GM23248 (cell line): ENCODE results near the gene UBAP2.

Experiments used
- EZH2 ChIP-seq: fragments of 200-600 bp; sonication (generic); IDR thresholded peaks from 2 replicates; pipeline ENCODE4 v1.6.1; 2018; ENCODE audit warnings: antibody characterized with exemption, mild to moderate bottlenecking; ENCODE audit not compliant: insufficient read depth, poor library complexity, severe bottlenecking
- EZH2phosphoT487 ChIP-seq: fragments of 200-600 bp; sonication (generic); IDR thresholded peaks from 2 replicates; pipeline ENCODE4 v1.6.1; 2018; ENCODE audit warnings: antibody characterized with exemption, moderate library complexity, mild to moderate bottlenecking, low read depth; ENCODE audit not compliant: insufficient read depth

DNA sequence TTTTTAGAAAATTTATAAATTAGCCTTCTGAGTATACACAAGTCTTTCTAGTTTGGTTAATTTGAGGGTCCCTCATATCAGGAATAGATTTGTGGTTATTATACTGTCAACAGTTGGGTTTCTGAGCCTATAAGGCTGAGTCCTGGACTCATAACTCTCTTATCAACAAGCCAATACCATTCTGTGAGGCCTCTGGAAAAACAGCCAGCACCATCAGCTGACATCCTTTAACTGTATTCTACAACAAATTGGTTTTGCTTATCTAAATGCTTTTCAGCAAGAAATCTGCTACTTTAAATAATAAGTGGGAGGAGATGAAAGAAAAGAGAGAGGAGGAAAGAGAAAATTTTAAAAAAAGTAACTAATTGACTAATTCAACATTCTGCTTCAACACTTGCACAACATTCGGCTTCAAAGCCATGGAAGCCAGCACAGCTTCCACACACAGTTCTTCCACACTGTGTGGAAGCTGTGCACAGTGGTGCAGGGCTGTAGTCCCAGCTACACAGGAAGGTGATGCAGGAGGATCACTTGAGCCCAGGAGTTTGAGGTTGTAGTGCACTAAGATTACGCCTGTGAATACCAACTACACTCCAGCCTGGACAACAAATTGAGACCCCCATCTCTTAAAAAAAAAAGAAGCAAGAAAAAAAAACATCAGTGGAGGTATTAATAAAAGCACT lies 84.5 kb downstream of the UBAP2 start:
- no peak for TF ChIP-seq EZH2phosphoT487
- TF ChIP-seq EZH2 = no peak
